ENCODE data around the gene RINL. TPM values are rescaled to one million over a fixed set of nuclear protein-coding genes. Genes with fewer than 3 reads are reported as not detected.
"Not testable (repeated sequence)": the region's sequence is repeated elsewhere in the genome, so short reads cannot be mapped to it uniquely, and the experiment has no call there.

RINL gene
- total and polyA plus RNA-seq, 5 donors = 3.1 to 7.2 (median 3.8) TPM

GRCh38 chr19:38855751-38856150 is 22.3 kb downstream of the RINL start:
- intact Hi-C loops (cut with DNase I); H3K9me3 ChIP-seq (ENCODE audit: control insufficient read depth, low read length); DNase-seq; ATAC-seq; H3K27ac ChIP-seq (ENCODE audit: low read length); H3K4me3 ChIP-seq (ENCODE audit: low read length); H3K27me3 ChIP-seq (ENCODE audit: control insufficient read depth, insufficient read depth); H3K4me1 ChIP-seq (ENCODE audit: control insufficient read depth, insufficient read depth, low read length): not testable (repeated sequence)
- 95% methylated on average over 24 of the region's 37 CpGs for WGBS

GRCh38 chr19:38854961-38855360 is 23.1 kb downstream of the RINL start:
- not testable (repeated sequence) for H3K4me1 ChIP-seq (ENCODE audit: control insufficient read depth, insufficient read depth, low read length); H3K27me3 ChIP-seq (ENCODE audit: control insufficient read depth, insufficient read depth); H3K4me3 ChIP-seq (ENCODE audit: low read length); H3K9me3 ChIP-seq (ENCODE audit: control insufficient read depth, low read length); DNase-seq; ATAC-seq; H3K27ac ChIP-seq (ENCODE audit: low read length)
- WGBS = 67% methylated on average over 3 of the region's 3 CpGs
- intact Hi-C loops (cut with DNase I) = loop anchor here in 1 of 4 donors (5.0 kb wide), 1 partner anchor 77 kb away; the partner anchor contains the start of genes MRPS12 and SARS2

GRCh38 chr19:38853214-38853613 is 24.9 kb downstream of the RINL start:
- Histone ChIP-seq H3K4me3 (ENCODE audit: low read length) (no peak overlapping the region), H3K27me3 (ENCODE audit: control insufficient read depth, insufficient read depth) (no peaks in the 10 kb centered on the region), H3K4me1 (ENCODE audit: control insufficient read depth, insufficient read depth, low read length) (peaks cover 3% of the 10 kb centered on the region), H3K9me3 (ENCODE audit: control insufficient read depth, low read length) (no peaks in the 10 kb centered on the region), H3K27ac (ENCODE audit: low read length) (no peak overlapping the region)
- WGBS = 91% methylated on average over 17 of the region's 17 CpGs
- no peak for ATAC-seq
- intact Hi-C loops (cut with DNase I) = loop anchor here in 1 of 4 donors (5.0 kb wide), 1 partner anchor 79 kb away; the partner anchor contains the start of genes MRPS12 and SARS2
- DNase-seq = peak in 1 of 3 donors; percentile 57

DNA sequence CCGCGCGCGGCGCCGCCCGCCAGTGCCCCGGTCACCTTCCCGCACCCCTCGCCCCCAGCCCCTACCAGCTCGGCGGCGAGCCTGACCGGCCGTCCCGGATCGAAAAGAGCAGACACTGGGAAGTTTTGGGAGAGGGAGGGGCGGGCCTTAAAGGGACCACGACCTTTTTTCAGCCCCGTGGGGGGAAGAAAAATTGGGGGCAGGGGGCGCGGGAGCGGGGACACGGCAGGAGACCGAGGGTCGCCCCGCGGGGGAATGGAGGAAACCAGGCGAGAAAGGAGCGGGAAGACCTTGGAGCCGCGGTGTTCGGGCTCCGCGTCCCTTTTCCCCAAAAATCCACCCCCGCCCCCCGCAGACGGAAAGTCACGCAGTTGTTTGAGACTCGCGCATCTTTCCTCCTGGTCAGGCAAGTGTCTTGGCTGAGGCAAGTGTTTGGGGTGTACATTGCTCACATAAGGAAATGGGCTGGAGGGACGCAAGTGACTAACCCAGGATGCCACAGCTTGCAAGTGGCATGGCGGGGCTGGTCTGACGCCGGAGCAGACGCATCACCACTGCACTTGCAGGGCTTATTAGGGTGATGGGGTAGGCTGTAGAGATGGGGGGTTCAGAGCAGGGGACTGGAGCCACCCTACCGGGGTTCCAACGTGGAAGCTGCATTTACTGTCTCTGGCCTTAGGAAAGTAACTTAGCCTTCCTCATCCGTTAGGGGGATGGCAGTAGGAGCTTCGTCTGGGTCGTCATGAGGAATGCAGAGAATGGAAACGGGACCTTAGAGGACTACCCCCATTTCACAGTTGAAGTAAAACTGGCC is 25.6 kb downstream of the RINL start:
- peaks cover 7% of the 10 kb centered on the region for H3K4me1 ChIP-seq (ENCODE audit: control insufficient read depth, insufficient read depth, low read length)
- no peaks in the 10 kb centered on the region for H3K27me3 ChIP-seq (ENCODE audit: control insufficient read depth, insufficient read depth)
- H3K27ac ChIP-seq (ENCODE audit: low read length) = peak overlapping the region; percentile 92
- peak in 2 of 3 donors; percentile 75 to 86 for DNase-seq
- ATAC-seq = no peak
- H3K4me3 ChIP-seq (ENCODE audit: low read length) = peak overlapping the region; percentile 85
- intact Hi-C loops (cut with DNase I) = loop anchor here in 1 of 4 donors (5.0 kb wide), 1 partner anchor 80 kb away; the partner anchor contains the start of genes MRPS12 and SARS2
- under 1% methylated on average over 52 of the region's 52 CpGs for WGBS
- no peaks in the 10 kb centered on the region for H3K9me3 ChIP-seq (ENCODE audit: control insufficient read depth, low read length)

- DNase-seq = peak; percentile 96 to 98 (median 98)
- under 1% methylated on average over 62 of the region's 67 CpGs for WGBS
- Histone ChIP-seq H3K4me3 (ENCODE audit: low read length) (peak overlapping the region; percentile 85), H3K27me3 (ENCODE audit: control insufficient read depth, insufficient read depth) (no peaks in the 10 kb centered on the region), H3K9me3 (ENCODE audit: control insufficient read depth, low read length) (no peaks in the 10 kb centered on the region), H3K4me1 (ENCODE audit: control insufficient read depth, insufficient read depth, low read length) (peaks cover 8% of the 10 kb centered on the region), H3K27ac (ENCODE audit: low read length) (peak overlapping the region; percentile 98)
- intact Hi-C loops (cut with DNase I) = loop anchor here in 1 of 4 donors (5.0 kb wide), 1 partner anchor 81 kb away; the partner anchor contains the start of genes MRPS12 and SARS2
- peak; percentile 60 to 62 for ATAC-seq
Observed at GRCh38 chr19:38851622-38852230, 26.3 kb downstream of the RINL start.

- ATAC-seq (peak in 1 of 2 donors; percentile 0), DNase-seq (peak; percentile 50 to 80 (median 78))
- intact Hi-C loops (cut with DNase I) = loop anchor here in 1 of 4 donors (5.0 kb wide), 1 partner anchor 81 kb away; the partner anchor contains the start of genes MRPS12 and SARS2
- Histone ChIP-seq H3K4me1 (ENCODE audit: control insufficient read depth, insufficient read depth, low read length) (peaks cover 8% of the 10 kb centered on the region), H3K27ac (ENCODE audit: low read length) (peak overlapping the region; percentile 98), H3K27me3 (ENCODE audit: control insufficient read depth, insufficient read depth) (no peaks in the 10 kb centered on the region), H3K9me3 (ENCODE audit: control insufficient read depth, low read length) (no peaks in the 10 kb centered on the region), H3K4me3 (ENCODE audit: low read length) (peak overlapping the region; percentile 58)
- 3% methylated on average over 40 of the region's 40 CpGs for WGBS
Observed at GRCh38 chr19:38850976-38851621, 27.0 kb downstream of the RINL start.

DNA sequence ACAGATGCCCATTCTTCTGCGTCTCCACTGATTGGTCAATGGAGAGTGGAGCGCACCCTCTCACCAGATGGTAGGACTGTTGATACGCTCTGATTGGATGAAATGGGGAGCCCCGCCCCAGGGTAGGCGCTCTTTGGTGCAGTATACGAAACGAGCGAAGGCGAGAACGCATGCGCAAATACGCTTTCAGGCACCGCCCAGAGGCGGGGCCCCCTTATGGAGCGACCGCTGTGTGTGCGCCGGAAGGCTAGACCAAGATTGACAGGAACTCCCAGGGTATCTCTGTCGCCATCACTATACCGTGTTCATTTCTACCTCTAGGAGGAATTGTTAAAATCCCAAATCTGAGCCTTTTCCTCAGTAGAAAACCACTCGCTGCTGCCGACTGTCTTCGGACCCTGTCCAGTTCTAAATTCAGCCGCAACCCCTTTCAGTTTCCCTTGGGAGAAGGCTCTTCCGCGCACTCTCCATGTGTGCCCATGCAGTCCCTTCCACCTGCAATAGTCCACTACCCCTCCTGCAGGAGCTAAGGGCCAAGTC is 27.6 kb downstream of the RINL start:
- Histone ChIP-seq H3K4me1 (ENCODE audit: control insufficient read depth, insufficient read depth, low read length) (peaks cover 8% of the 10 kb centered on the region), H3K9me3 (ENCODE audit: control insufficient read depth, low read length) (no peaks in the 10 kb centered on the region), H3K27me3 (ENCODE audit: control insufficient read depth, insufficient read depth) (no peaks in the 10 kb centered on the region), H3K27ac (ENCODE audit: low read length) (peak overlapping the region; percentile 98), H3K4me3 (ENCODE audit: low read length) (peak overlapping the region; percentile 58)
- peak in 2 of 3 donors; percentile 99 to 100 for DNase-seq
- WGBS = under 1% methylated on average over 26 of the region's 26 CpGs
- intact Hi-C loops (cut with DNase I) = loop anchor here in 1 of 4 donors (5.0 kb wide), 1 partner anchor 82 kb away; the partner anchor contains the start of genes MRPS12 and SARS2
- peak; percentile 91 to 92 for ATAC-seq

- Histone ChIP-seq H3K27me3 (ENCODE audit: control insufficient read depth, insufficient read depth) (no peaks in the 10 kb centered on the region), H3K9me3 (ENCODE audit: control insufficient read depth, low read length) (no peaks in the 10 kb centered on the region), H3K4me3 (ENCODE audit: low read length) (peak within 1 kb of the TSS; percentile 68), H3K27ac (ENCODE audit: low read length) (peak within 1 kb of the TSS; percentile 99), H3K4me1 (ENCODE audit: control insufficient read depth, insufficient read depth, low read length) (peaks cover 8% of the 10 kb centered on the region)
- peak; percentile 82 to 85 for ATAC-seq
- peak; percentile 99 to 100 (median 100) for DNase-seq
- intact Hi-C loops (cut with DNase I) = loop anchor here in 2 of 4 donors (2.0 to 5.0 kb wide), 2 partner anchors 17 to 82 kb away; partner anchors contain the start of genes MRPS12 (in 1 of the 2) and SARS2 (in 1 of the 2)
- under 1% methylated on average over 50 of the region's 50 CpGs for WGBS
Observed at GRCh38 chr19:38849860-38850435, 28.1 kb downstream of the RINL start, which contains the start of gene HNRNPL. Gene HNRNPL, minus strand, starts transcription at chr19:38849986. Its CDS starts 20 bp downstream, at chr19:38849966.

GRCh38 chr19:38849147-38849859 is 28.8 kb downstream of the RINL start:
- intact Hi-C loops (cut with DNase I) = loop anchor here in 1 of 4 donors (2.0 kb wide), 1 partner anchor 17 kb away; no protein-coding TSS in a partner anchor
- Histone ChIP-seq H3K4me3 (ENCODE audit: low read length) (peak overlapping the region; percentile 68), H3K27me3 (ENCODE audit: control insufficient read depth, insufficient read depth) (no peaks in the 10 kb centered on the region), H3K9me3 (ENCODE audit: control insufficient read depth, low read length) (no peaks in the 10 kb centered on the region), H3K4me1 (ENCODE audit: control insufficient read depth, insufficient read depth, low read length) (peaks cover 8% of the 10 kb centered on the region), H3K27ac (ENCODE audit: low read length) (peak overlapping the region; percentile 99)
- ATAC-seq = peak; percentile 55 to 62
- peak; percentile 98 to 99 (median 99) for DNase-seq
- WGBS = under 1% methylated on average over 76 of the region's 76 CpGs
